HepG2 (cell line): ENCODE measurements around the gene ATP9A. TPM values are rescaled to one million over a fixed set of nuclear protein-coding genes. Genes with fewer than 3 reads are reported as not detected.
A peak's percentile ranks its signal among the peaks of the same experiment; 100 is the strongest.

Experiments
- ATAC-seq: fragments of 200-7000 bp; cut with Tn5 transposase; 3 replicates; pipeline ENCODE4 v1.9.1; 2020; ENCODE audit warnings: mild to moderate bottlenecking, moderate library complexity
- BruUV-seq: library from RNA; stranded (reverse); fragments of 400-500 nt; replicated peaks from 2 replicates; lab custom pipeline; 2021; lab: Mats Ljungman, UMichigan
- CTCF ChIA-PET: fragments of 300-600 bp; formaldehyde crosslinking; extraction: SDS; loops from one replicate; lab custom pipeline; 2021; ENCODE audit warnings: low total read pairs, inconsistent platforms, low intra/inter-chr PET ratio; lab: Yijun Ruan, JAX
- POLR2A ChIA-PET: fragments of 350-600 bp; sonication (Branson Sonifier 250); formaldehyde crosslinking; loops from one replicate; lab custom pipeline; 2020; ENCODE audit warnings: antibody characterized with exemption, inconsistent platforms; lab: Yijun Ruan, JAX
- DNase-seq: peaks from one replicate; pipeline ENCODE4 v3.0.0-alpha.2; 2015; ENCODE audit warnings: low spot score
- FAIRE-seq: peaks from 3 replicates; lab custom pipeline; 2011; peaks lifted over from hg19 to GRCh38; lab: Jason Lieb, UNC
- H2AFZ ChIP-seq: one replicate; pipeline ENCODE4 v1.6.1; 2011; ENCODE audit warnings: low read length, inconsistent platforms
- H3K27ac ChIP-seq: fragments of 300-600 bp; 3 replicates; pipeline ENCODE4 v1.8.0; 2011; ENCODE audit warnings: mixed run types, mild to moderate bottlenecking, mixed read lengths, low read length, inconsistent platforms; ENCODE audit not compliant: insufficient read depth; ENCODE audit errors: extremely low read length
- H3K27me3 ChIP-seq, 2 experiments: fragments of 200-600 bp in 1 of 2; 2 replicates in 1 of 2; 3 replicates in 1 of 2; pipeline versions ENCODE4 v1.6.0 to v1.8.0; 2011; ENCODE audit warnings: low read length in 2 of 2, mild to moderate bottlenecking in 2 of 2, moderate library complexity in 2 of 2, inconsistent platforms in 1 of 2; ENCODE audit not compliant: insufficient read depth in 2 of 2, control insufficient read depth in 1 of 2
- H3K36me3 ChIP-seq, 2 experiments: fragments of 200-600 bp in 1 of 2; replicated peaks in 1 of 2; 2 replicates in 1 of 2; 3 replicates in 1 of 2; pipeline versions ENCODE4 v1.5.1 to v1.8.0; 2011; ENCODE audit warnings: low read length in 2 of 2, inconsistent platforms in 1 of 2; ENCODE audit not compliant: insufficient read depth in 2 of 2, control insufficient read depth in 1 of 2
- H3K4me1 ChIP-seq: 2 replicates; pipeline ENCODE4 v1.5.1; 2012; ENCODE audit warnings: low read length, inconsistent platforms; ENCODE audit not compliant: insufficient read depth
- H3K4me2 ChIP-seq: 2 replicates; pipeline ENCODE4 v1.6.0; 2011; ENCODE audit warnings: low read depth, low read length, inconsistent platforms
- H3K4me3 ChIP-seq, 3 experiments: fragments of 200-600 bp in 1 of 3; sonication (generic), shearing (Covaris generic) in 1 of 3; replicated peaks in 1 of 3; 2 replicates each; pipeline ENCODE4 v1.5.1; 2011 to 2016; ENCODE audit warnings: low read length in 3 of 3, inconsistent platforms in 2 of 3, low read depth in 2 of 3, mild to moderate bottlenecking in 2 of 3, control low read depth in 1 of 3, mixed read lengths in 1 of 3; ENCODE audit not compliant: insufficient read depth in 1 of 3
- H3K79me2 ChIP-seq: one replicate; pipeline ENCODE4 v1.6.1; 2011; ENCODE audit warnings: low read length, inconsistent platforms; ENCODE audit not compliant: insufficient read depth
- H3K9ac ChIP-seq: 2 replicates; pipeline ENCODE4 v1.6.0; 2011; ENCODE audit warnings: mild to moderate bottlenecking, low read depth, low read length, inconsistent platforms; ENCODE audit not compliant: insufficient read depth
- H3K9me3 ChIP-seq: 2 replicates; pipeline ENCODE4 v1.5.1; 2012; ENCODE audit warnings: mild to moderate bottlenecking, low read length
- H4K20me1 ChIP-seq: 2 replicates; pipeline ENCODE4 v1.6.0; 2011; ENCODE audit warnings: inconsistent platforms, mild to moderate bottlenecking, low read length, moderate library complexity; ENCODE audit not compliant: insufficient read depth
- ZNF530 ChIP-seq: sonication (generic); formaldehyde crosslinking; IDR thresholded peaks from 2 replicates; pipeline ENCODE4 v1.5.0; 2020; ENCODE audit warnings: low read depth, mild to moderate bottlenecking, missing genetic modification reagents
- ZNF629 ChIP-seq: sonication (generic); formaldehyde crosslinking; conservative IDR thresholded peaks from 2 replicates; pipeline ENCODE4 v1.5.0; 2020; ENCODE audit warnings: missing genetic modification reagents
- WGBS: methylation state at CpG from one replicate; pipeline ENCODE4 v1.1.6; 2017; ENCODE audit warnings: low lambda C conversion rate; 5-methylcytosine and 5-hydroxymethylcytosine counted together
- in situ Hi-C: cut with HindIII; loops from 2 replicates; pipeline ENCODE4 v1.10.0; 2017; ENCODE audit warnings: low pct_unique_long_range_greater_than_20kb; ENCODE audit not compliant: extremely low pct_ligation_motif_present
- intact Hi-C: fragments of 100-400 bp; cut with micrococcal nuclease; formaldehyde crosslinking; loops from one replicate; pipeline ENCODE4 v1.10.0; 2022; ENCODE audit not compliant: unreplicated experiment
- polyA plus RNA-seq, 8 experiments: library from polyadenylated mRNA; depleted of rRNA in 3 of 8; stranded (reverse) in 7 of 8; unstranded in 1 of 8; fragments of >200 nt; fragmentation: Illumina TruSeq in 4 of 8; extraction: Trizol in 4 of 8; gene quantifications; 2 replicates each; pipeline versions ENCODE4 v1.2.1 to v1.2.3, GENCODE V29; 2011 to 2016; ENCODE audit warnings: low read depth in 4 of 8, missing spikeins in 1 of 8, mixed read lengths in 1 of 8; ENCODE audit not compliant: insufficient read depth in 1 of 8
- total RNA-seq, 5 experiments: library from RNA; depleted of rRNA; stranded (reverse); fragments of >200 nt; fragmentation: Illumina TruSeq; extraction: Trizol; gene quantifications; 2 replicates each; pipeline ENCODE4 v1.2.3, GENCODE V29; 2016; ENCODE audit warnings: low read depth in 1 of 5
- TF ChIP-seq, protein P1 (sequence below): sonication (generic); formaldehyde crosslinking; IDR thresholded peaks from 2 replicates; pipeline ENCODE4 v1.4.0; 2020; ENCODE audit warnings: missing genetic modification reagents

Gene ATP9A
- total and polyA plus RNA-seq, 2 of the 13 experiments (the other 11 are each of a cell fraction or from before 2014, with no cell fraction given), result 11.8 to 18.5 TPM

- Histone ChIP-seq H3K79me2 (no peaks in the 10 kb centered on the region), H3K36me3 (no peaks in the 10 kb centered on the region), H3K4me3 (no peak overlapping the region), H3K9ac (no peak overlapping the region), H3K4me1 (peaks cover 41% of the 10 kb centered on the region), H4K20me1 (peaks cover 11% of the 10 kb centered on the region; the same call in 1 of the 2 replicates), H3K9me3 (no peaks in the 10 kb centered on the region), H3K4me2 (no peak overlapping the region), H3K27ac (no peak overlapping the region), H3K27me3 (peaks cover 15 to 65% of the 10 kb centered on the region in 2 experiments), H2AFZ (no peak overlapping the region)
- no TSS peak for BruUV-seq
- FAIRE-seq, result no peak
- ChIA-PET POLR2A (no interaction called here), CTCF (no interaction called here)
- intact Hi-C loops (no loop called here), in situ Hi-C loops (no loop called here)
- no peak for ATAC-seq
- TF ChIP-seq ZNF530, result no peak
- peak; percentile 65 for TF ChIP-seq ZNF629 (CRISPR knock-in tag)
- TF ChIP-seq, protein P1, sequence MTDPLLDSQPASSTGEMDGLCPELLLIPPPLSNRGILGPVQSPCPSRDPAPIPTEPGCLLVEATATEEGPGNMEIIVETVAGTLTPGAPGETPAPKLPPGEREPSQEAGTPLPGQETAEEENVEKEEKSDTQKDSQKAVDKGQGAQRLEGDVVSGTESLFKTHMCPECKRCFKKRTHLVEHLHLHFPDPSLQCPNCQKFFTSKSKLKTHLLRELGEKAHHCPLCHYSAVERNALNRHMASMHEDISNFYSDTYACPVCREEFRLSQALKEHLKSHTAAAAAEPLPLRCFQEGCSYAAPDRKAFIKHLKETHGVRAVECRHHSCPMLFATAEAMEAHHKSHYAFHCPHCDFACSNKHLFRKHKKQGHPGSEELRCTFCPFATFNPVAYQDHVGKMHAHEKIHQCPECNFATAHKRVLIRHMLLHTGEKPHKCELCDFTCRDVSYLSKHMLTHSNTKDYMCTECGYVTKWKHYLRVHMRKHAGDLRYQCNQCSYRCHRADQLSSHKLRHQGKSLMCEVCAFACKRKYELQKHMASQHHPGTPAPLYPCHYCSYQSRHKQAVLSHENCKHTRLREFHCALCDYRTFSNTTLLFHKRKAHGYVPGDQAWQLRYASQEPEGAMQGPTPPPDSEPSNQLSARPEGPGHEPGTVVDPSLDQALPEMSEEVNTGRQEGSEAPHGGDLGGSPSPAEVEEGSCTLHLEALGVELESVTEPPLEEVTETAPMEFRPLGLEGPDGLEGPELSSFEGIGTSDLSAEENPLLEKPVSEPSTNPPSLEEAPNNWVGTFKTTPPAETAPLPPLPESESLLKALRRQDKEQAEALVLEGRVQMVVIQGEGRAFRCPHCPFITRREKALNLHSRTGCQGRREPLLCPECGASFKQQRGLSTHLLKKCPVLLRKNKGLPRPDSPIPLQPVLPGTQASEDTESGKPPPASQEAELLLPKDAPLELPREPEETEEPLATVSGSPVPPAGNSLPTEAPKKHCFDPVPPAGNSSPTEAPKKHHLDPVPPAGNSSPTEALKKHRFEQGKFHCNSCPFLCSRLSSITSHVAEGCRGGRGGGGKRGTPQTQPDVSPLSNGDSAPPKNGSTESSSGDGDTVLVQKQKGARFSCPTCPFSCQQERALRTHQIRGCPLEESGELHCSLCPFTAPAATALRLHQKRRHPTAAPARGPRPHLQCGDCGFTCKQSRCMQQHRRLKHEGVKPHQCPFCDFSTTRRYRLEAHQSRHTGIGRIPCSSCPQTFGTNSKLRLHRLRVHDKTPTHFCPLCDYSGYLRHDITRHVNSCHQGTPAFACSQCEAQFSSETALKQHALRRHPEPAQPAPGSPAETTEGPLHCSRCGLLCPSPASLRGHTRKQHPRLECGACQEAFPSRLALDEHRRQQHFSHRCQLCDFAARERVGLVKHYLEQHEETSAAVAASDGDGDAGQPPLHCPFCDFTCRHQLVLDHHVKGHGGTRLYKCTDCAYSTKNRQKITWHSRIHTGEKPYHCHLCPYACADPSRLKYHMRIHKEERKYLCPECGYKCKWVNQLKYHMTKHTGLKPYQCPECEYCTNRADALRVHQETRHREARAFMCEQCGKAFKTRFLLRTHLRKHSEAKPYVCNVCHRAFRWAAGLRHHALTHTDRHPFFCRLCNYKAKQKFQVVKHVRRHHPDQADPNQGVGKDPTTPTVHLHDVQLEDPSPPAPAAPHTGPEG (CRISPR knock-in tag), result no peak
- WGBS, result 42% methylated on average over 1 of the region's 1 CpG
- DNase-seq, result no peak
These were observed 208.1 kb downstream of the ATP9A start for GRCh38 chr20:51560042-51560441.
